ENCODE data around the gene RARG.
A peak's percentile ranks its signal among the peaks of the same experiment; 100 is the strongest.

- TF ChIP-seq CTCF (IDR thresholded peaks at IDR 0.05) (peak in 3 of 6 experiments; percentile 25), POLR2A (IDR thresholded peaks at IDR 0.05) (peak in 3 of 4 donors; percentile 19 to 79 (median 75)), POLR2AphosphoS5 (IDR thresholded peaks at IDR 0.05) (peak; percentile 30 to 76)
Measured at GRCh38 chr12:53221203-53222080, 10.6 kb downstream of the RARG start.
